WTC11 (cell line): Measurements from ENCODE around the gene TSGA10. TPM values are rescaled to one million over a fixed set of nuclear protein-coding genes. Genes with fewer than 3 reads are reported as not detected.

Experiments used
- CTCF ChIP-seq: fragments of 200-600 bp; IDR thresholded peaks from 2 replicates; pipeline ENCODE4 v1.8.0; 2022; ENCODE audit warnings: antibody characterized with exemption
- EMX1 ChIP-seq: fragments of 250-450 bp; sonication (Bioruptor Pico); IDR thresholded peaks from 2 replicates; pipeline ENCODE4 v1.8.0; 2021; ENCODE audit warnings: mild to moderate bottlenecking
- FOXP1 ChIP-seq: sonication (generic); formaldehyde crosslinking; IDR thresholded peaks from 2 replicates; pipeline ENCODE4 v1.8.0; 2022; ENCODE audit warnings: missing genetic modification reagents, mild to moderate bottlenecking, moderate library complexity, borderline replicate concordance
- FOXP4 ChIP-seq: sonication (generic); formaldehyde crosslinking; IDR thresholded peaks from 2 replicates; pipeline ENCODE4 v1.8.0; 2022; ENCODE audit warnings: mild to moderate bottlenecking, missing genetic modification reagents
- KAT7 ChIP-seq: sonication (generic); formaldehyde crosslinking; IDR thresholded peaks from 2 replicates; pipeline ENCODE4 v1.8.1; 2023; ENCODE audit warnings: missing genetic modification reagents, mild to moderate bottlenecking, borderline replicate concordance
- MXD4 ChIP-seq: fragments of 250-450 bp; sonication (Bioruptor Pico); IDR thresholded peaks from 2 replicates; pipeline ENCODE4 v1.8.0; 2021; ENCODE audit warnings: mild to moderate bottlenecking, moderate library complexity, borderline replicate concordance
- NFATC4 ChIP-seq: fragments of 250-450 bp; sonication (Bioruptor Pico); IDR thresholded peaks from 2 replicates; pipeline ENCODE4 v1.9.0; 2021; ENCODE audit warnings: mild to moderate bottlenecking
- NR1H2 ChIP-seq: sonication (generic); formaldehyde crosslinking; IDR thresholded peaks from 2 replicates; pipeline ENCODE4 v1.9.0; 2021; ENCODE audit warnings: mild to moderate bottlenecking, moderate library complexity, missing genetic modification reagents
- TEAD1 ChIP-seq: sonication (generic); formaldehyde crosslinking; IDR thresholded peaks from 2 replicates; pipeline ENCODE4 v1.8.0; 2022; ENCODE audit warnings: mild to moderate bottlenecking, missing genetic modification reagents
- USF1 ChIP-seq: sonication (generic); formaldehyde crosslinking; IDR thresholded peaks from 2 replicates; pipeline ENCODE4 v1.8.0; 2022; ENCODE audit warnings: mild to moderate bottlenecking, missing genetic modification reagents
- ZNF281 ChIP-seq: sonication (generic); formaldehyde crosslinking; IDR thresholded peaks from 2 replicates; pipeline ENCODE4 v1.8.0; 2023; ENCODE audit warnings: mild to moderate bottlenecking, missing genetic modification reagents
- total RNA-seq: library from RNA; stranded (reverse); gene quantifications from 3 replicates; pipeline ENCODE4 v1.2.3, GENCODE V29; 2021
- TF ChIP-seq, protein P1 (sequence below): sonication (generic); formaldehyde crosslinking; IDR thresholded peaks from 2 replicates; pipeline ENCODE4 v1.8.0; 2022; ENCODE audit warnings: mild to moderate bottlenecking, missing genetic modification reagents
- TF ChIP-seq, protein P2 (sequence below): sonication (generic); formaldehyde crosslinking; IDR thresholded peaks from 2 replicates; pipeline ENCODE4 v1.8.1; 2023; ENCODE audit warnings: mild to moderate bottlenecking, missing genetic modification reagents, borderline replicate concordance

The TSGA10 gene
- total RNA-seq, 1 experiment from 2014 or later: 9.1 TPM

DNA sequence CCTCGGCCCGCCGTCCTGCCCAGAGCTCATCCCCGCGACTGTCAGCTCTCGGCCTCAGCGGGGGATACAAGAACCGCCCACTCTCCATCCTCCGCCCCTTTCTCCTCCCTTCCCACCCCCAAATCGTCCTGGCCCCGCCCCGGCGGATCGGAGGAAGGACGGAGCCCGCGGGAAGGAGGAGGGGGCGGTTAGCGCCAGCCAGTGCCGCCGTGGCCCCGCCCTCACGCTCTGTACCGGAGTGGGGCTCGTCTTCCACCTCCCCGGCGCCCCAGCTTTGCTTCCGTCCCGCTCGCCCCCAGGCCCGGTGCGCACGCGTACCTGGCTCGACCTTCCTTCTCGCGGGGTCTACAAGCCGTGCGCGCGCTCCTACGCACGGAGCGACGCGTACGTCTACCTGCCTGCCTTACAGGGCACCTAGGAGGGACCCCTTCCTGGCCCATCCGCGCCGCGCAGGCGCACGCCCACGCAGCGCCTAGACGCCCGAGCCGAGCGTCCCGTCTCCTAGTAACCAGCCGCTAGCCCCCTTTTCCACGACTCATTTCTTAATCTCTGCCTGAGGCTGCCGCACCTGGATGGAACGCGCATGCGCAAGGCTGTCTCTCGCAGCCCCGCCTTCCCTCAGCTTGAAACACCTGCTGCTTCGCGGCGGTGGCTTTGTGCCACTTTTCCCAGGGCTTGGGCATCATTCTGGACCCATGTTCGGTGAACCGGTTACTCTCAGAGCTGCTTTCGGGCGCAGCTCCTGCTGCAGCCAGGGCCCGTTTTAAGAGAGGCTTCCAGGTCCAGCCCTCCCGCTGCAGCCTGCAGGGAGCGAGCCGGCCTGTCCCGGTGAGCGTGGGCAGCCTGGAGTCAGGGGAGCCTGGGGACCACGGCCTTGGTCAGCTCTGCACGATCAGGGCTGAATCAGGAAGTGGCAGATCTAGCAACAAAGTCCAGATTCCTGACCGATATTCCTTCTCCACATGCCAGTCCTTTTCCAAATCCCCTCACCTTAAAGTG lies 13.3 kb downstream of the TSGA10 start, which contains the start of gene C2orf15 (continued):
- TF ChIP-seq, protein P1, sequence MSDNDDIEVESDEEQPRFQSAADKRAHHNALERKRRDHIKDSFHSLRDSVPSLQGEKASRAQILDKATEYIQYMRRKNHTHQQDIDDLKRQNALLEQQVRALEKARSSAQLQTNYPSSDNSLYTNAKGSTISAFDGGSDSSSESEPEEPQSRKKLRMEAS (CRISPR knock-in tag): peak; percentile 63
- no peak for TF ChIP-seq MXD4 (CRISPR knock-in tag)
- no peak for TF ChIP-seq CTCF
- TF ChIP-seq NR1H2 (CRISPR knock-in tag): no peak
- TF ChIP-seq FOXP1 (CRISPR knock-in tag): peak; percentile 30; the same call in 1 of the 2 replicates
- TF ChIP-seq ZNF281 (CRISPR knock-in tag): peak; percentile 35; the same call in 1 of the 2 replicates
- peak; percentile 9; the same call in 1 of the 2 replicates for TF ChIP-seq KAT7
- TF ChIP-seq NFATC4 (CRISPR knock-in tag): no peak
- peak; percentile 18; the same call in 1 of the 2 replicates for TF ChIP-seq USF1 (CRISPR knock-in tag)
- no peak for TF ChIP-seq EMX1
- TF ChIP-seq, protein P2, sequence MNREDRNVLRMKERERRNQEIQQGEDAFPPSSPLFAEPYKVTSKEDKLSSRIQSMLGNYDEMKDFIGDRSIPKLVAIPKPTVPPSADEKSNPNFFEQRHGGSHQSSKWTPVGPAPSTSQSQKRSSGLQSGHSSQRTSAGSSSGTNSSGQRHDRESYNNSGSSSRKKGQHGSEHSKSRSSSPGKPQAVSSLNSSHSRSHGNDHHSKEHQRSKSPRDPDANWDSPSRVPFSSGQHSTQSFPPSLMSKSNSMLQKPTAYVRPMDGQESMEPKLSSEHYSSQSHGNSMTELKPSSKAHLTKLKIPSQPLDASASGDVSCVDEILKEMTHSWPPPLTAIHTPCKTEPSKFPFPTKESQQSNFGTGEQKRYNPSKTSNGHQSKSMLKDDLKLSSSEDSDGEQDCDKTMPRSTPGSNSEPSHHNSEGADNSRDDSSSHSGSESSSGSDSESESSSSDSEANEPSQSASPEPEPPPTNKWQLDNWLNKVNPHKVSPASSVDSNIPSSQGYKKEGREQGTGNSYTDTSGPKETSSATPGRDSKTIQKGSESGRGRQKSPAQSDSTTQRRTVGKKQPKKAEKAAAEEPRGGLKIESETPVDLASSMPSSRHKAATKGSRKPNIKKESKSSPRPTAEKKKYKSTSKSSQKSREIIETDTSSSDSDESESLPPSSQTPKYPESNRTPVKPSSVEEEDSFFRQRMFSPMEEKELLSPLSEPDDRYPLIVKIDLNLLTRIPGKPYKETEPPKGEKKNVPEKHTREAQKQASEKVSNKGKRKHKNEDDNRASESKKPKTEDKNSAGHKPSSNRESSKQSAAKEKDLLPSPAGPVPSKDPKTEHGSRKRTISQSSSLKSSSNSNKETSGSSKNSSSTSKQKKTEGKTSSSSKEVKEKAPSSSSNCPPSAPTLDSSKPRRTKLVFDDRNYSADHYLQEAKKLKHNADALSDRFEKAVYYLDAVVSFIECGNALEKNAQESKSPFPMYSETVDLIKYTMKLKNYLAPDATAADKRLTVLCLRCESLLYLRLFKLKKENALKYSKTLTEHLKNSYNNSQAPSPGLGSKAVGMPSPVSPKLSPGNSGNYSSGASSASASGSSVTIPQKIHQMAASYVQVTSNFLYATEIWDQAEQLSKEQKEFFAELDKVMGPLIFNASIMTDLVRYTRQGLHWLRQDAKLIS (CRISPR knock-in tag): 0 out of 2 replicates have a peak, but pooled peaks have one; percentile 18
- TF ChIP-seq TEAD1 (CRISPR knock-in tag): peak; percentile 8; the same call in 1 of the 2 replicates
- 0 out of 2 replicates have a peak, but pooled peaks have one; percentile 31 for TF ChIP-seq FOXP4
